GM18517 (cell line): Measurements from ENCODE around the gene CAV1.

ENCODE experiments used
- ATAC-seq: cut with Tn5 transposase; IDR thresholded peaks from one replicate; pipeline ENCODE4 v1.9.1; 2021; ENCODE audit warnings: mild to moderate bottlenecking, moderate library complexity; ENCODE audit not compliant: unreplicated experiment

CAV1 gene

GRCh38 chr7:116502201-116503096, 22.4 kb upstream of the CAV1 start:
- no peak for ATAC-seq

GRCh38 chr7:116503835-116504234, 21.0 kb upstream of the CAV1 start:
- no peak for ATAC-seq

- ATAC-seq, result no peak
Observed at GRCh38 chr7:116505278-116505677, 19.6 kb upstream of the CAV1 start.

- no peak for ATAC-seq
Observed at GRCh38 chr7:116505823-116506222, 19.0 kb upstream of the CAV1 start.

GRCh38 chr7:116509982-116510579, 14.8 kb upstream of the CAV1 start:
- ATAC-seq, result no peak

DNA sequence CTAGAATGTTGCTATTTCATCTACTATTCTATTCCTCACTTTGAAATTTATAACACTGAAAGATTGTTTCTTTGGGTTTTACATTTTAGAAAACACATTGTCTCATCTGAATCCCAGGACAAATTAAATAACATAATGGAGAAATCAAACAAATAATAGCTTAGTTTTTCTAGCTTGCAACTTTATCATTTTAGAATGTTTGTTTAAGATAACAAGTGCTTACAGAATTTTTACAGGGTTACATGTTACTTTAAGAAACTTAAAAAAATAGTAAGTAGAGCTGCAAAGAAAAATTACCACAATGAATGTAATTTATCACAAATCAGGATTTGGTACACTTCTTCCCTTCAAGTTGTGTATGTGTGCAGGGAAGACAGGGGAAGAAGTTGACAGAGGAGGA, 14.0 kb upstream of the CAV1 start:
- ATAC-seq, result no peak

DNA sequence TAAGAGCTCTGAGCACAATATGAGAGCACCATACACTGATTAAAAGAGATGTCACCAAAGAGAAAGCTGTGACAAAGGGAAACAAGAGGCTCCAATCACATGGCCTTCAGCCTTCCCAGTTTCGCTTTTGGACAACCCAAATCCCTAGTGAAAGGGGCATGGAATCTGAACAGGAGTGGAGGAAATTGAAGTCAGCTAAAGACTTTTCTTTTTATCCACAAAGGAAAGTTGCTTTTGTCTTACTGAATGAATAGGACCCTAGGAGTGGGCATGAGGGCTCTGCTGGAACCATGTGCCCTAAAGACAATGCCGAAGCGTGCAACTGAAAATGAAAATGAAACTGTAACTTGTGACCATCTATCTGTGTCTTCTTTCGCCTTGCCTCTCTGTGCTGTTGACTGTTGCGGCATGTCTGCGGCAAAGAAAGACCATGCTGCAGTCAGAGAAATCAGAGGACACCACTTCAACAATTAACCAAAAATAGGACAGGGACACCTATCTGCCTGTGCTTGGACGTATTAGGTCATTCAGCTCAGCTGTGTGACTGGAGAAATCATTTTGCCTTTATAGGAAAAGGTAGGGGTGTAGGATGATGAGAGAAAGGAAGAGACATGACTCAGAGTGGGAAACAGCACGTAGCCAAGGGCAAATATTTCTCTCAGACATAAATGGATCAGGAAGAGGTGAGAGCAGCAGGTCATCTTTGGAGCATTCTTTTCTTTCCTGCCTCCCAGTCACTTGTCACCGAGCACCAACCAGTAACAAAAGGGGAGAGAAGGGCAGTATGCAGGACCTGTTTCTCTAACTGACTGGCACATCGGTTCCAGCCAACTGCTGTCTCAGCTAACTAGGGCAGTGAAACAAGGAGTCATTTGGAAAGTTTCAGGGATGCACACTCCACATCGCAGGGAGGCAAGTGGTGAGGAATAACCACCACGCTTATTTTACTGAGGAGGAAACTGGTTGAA, 13.0 kb upstream of the CAV1 start:
- ATAC-seq, result peak; percentile 98

DNA sequence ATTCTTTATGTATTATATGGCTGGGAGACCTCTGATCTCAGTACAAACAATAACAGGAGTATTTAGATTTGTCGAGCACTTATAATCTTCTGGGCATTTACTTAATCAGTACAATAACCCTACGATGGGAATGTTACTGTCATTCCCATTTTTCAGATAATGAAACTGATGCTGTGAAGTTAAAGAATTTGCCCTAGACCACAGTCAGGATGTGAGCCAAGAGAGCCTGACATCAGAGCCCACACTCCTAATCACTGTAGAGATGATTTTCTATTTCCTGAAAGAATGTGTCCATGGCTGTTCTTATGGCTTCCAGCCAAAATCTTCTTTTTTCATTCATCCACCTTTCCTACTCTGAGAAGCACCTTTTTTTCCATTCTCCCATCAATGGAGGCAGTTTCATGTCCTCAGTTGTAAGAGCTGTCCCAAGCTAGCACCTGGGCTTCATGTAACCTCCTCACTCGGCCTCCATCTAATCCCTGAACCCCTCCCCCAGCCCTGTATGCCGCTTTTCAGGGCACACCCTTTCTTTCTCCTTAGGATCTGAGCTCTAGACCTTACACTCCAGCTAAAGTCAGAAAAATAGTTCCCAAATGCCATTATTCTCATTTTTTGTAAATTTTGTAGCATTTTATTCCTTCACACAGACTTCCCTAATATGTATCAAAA, 12.2 kb upstream of the CAV1 start:
- ATAC-seq, result no peak

- no peak for ATAC-seq
Observed at GRCh38 chr7:116515584-116515983, 9.3 kb upstream of the CAV1 start.

- no peak for ATAC-seq
Observed at GRCh38 chr7:116516324-116516723, 8.5 kb upstream of the CAV1 start.

DNA sequence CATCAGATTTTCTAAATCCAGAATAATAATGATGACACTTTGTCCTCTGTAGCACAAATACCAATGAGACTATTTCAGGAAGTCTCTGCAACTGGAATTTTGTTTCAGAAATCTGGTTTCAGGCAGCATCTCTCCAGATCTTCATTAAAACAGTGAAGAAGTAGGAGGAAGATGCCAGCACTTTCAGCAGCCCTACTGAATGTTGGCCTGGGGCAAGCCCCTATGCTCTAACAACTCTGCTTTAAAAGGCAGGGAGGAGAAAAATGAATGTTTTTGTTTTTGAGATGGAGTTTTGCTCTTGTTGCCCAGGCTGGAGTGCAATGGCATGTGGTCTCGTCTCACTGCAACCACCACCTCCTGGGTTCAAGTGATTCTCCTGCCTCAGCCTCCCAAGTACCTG, 7.2 kb upstream of the CAV1 start:
- no peak for ATAC-seq

DNA sequence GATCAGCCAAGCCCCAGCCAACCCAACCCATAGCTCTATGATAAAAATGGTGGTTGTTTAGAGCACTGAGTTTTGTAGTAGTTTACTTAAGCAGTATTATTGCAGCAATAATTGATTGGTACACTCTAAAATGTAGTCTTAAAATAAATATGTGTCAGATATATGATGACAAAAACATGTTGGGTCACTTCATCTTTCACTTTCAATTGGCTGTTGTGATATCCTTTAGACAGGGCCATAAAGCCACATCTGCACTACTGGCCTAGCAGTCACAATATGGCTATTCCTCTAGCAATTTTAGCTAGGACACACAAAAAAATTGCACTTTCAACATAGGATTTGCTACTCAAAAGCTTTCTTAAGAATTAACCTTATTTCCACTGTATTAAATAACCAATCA, 5.9 kb upstream of the CAV1 start:
- ATAC-seq, result peak; percentile 59

DNA sequence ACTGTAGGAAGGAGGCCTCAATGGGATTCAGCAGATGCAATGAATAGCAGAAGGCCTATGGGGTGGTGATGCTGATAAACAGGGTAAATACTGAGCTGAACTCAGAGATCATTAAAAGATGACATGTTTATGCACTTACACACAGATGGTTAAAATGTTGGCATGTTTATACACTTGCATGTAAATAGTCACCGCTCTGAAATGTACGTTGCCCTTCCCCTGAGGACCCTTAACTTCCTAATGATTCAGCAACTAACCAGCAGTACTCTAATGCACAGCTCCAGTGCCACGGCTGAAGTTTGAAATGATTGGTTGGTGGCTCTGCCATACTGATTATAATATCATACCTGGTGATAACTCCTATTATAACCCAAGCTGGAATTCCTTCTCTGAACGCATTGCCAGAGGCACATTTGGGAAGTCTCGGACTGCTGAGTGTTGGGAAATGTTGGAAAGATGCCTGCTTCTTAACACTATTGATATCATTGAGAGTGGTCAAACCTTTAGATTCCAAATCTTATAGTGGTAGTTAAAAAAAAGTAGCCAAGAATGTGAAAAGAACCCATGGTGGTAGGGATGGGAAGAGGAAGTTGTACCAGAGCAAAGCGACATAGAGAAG, 3.7 kb upstream of the CAV1 start:
- no peak for ATAC-seq

DNA sequence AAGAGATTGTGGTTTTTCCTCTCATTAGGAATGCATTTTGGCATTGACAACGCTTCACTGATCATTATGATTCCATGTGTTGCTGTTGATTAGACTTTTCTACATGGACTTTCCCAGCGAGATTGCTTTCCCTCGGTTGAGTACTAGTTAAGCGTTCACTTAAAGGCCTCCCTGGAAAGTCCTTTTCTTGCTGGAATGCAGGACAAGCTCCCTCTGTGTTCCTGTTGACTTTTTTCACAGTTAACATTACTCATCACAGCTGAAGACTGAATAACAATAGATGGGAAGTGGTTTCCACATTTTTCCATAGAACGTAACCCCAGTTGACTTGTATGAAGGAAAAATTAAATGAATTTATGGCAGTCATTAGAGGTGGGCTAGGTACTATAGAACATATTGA, 2.6 kb upstream of the CAV1 start:
- ATAC-seq, result no peak

DNA sequence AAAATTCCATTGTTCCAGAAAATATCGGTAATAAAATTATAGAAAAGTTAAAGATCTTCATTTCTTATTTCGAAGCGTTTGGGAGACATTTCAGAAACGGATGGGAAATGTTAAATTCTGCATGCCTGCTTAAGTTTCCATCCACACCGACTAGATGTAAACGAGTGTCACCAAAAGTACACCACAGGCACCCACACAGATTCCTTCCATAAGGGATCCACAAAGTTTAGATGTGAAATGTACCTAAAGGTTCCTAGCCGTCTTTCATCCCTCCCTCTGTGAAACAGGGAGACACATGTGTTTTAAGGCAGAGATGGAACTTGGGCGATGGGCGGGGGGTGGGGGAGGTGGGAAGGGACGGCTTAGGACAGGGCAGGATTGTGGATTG, 621 bp upstream of the CAV1 start:
- ATAC-seq, result no peak

- ATAC-seq, result no peak
Observed at GRCh38 chr7:116525298-116525912, 569 bp downstream of the CAV1 start.

DNA sequence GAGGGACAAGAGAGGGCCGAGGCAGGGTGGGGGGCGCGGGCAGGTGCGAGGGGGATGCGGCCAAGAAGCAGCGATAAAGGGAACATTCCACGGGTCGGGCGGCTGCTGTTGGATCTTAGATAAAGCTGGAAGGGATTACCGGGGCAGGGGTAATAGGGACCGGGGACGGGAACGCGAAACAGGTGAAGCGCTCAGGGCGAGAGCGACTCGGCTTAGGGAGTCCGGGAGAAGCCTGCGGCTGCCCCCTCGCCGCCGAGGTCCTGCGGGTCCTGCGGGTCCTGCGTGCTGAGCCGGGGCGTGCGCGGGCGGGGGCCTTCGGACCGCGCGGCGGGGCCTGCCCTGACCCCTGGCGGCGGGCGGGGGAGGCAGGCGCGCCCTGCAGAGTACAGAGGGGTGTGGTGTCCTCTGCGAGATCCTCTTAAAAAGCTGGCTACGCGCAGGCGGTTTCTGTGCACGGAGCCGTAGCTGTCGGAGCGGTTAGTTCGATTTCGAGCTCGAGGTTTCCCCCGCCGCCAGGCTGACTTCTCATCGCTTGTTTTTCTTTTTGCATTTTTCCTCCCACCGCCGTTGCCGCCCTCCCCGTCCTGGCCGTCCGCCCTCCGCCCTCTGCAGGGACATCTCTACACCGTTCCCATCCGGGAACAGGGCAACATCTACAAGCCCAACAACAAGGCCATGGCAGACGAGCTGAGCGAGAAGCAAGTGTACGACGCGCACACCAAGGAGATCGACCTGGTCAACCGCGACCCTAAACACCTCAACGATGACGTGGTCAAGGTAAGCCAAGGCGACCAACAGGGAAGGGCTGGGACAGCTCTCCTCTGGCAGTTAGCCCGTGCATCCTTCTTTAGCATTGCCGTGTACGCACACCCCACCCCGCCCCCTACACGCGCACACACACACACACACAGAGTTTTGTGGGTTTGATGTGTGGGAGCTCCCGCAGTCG, 1.4 kb downstream of the CAV1 start:
- peak; percentile 84 for ATAC-seq

GRCh38 chr7:116526897-116527296, 2.1 kb downstream of the CAV1 start:
- no peak for ATAC-seq

- ATAC-seq, result no peak
Observed at GRCh38 chr7:116527521-116527920, 2.7 kb downstream of the CAV1 start.
